Neural progenitor cell (in vitro differentiated cells): Measurements from ENCODE around the gene OPCML. TPM values are rescaled to one million over a fixed set of nuclear protein-coding genes. Genes with fewer than 3 reads are reported as not detected.

Experiments used
- DNase-seq: peaks from one replicate; pipeline ENCODE4 v3.0.0-alpha.2; 2016; ENCODE audit warnings: low spot score
- H2AFZ ChIP-seq: fragments of 200-600 bp; sonication (generic); replicated peaks from 2 replicates; pipeline ENCODE4 v1.6.1; 2016; ENCODE audit warnings: antibody characterized with exemption
- H3F3A ChIP-seq: fragments of 200-600 bp; sonication (generic); 2 replicates; pipeline ENCODE4 v1.6.1; 2016; ENCODE audit warnings: antibody characterized with exemption, low read depth
- H3K27ac ChIP-seq: fragments of 200-600 bp; sonication (generic); 2 replicates; pipeline ENCODE4 v1.5.1; 2016; ENCODE audit warnings: mild to moderate bottlenecking
- H3K27me3 ChIP-seq: fragments of 200-600 bp; sonication (generic); 2 replicates; pipeline ENCODE4 v1.6.1; 2016; ENCODE audit warnings: mild to moderate bottlenecking, moderate library complexity
- H3K36me3 ChIP-seq: fragments of 200-600 bp; sonication (generic); 2 replicates; pipeline ENCODE4 v1.5.1; 2016
- H3K4me1 ChIP-seq: fragments of 200-600 bp; sonication (generic); 2 replicates; pipeline ENCODE4 v1.6.1; 2016; ENCODE audit warnings: mixed run types
- H3K4me2 ChIP-seq: fragments of 200-600 bp; sonication (generic); 2 replicates; pipeline ENCODE4 v1.6.1; 2016
- H3K4me3 ChIP-seq: fragments of 200-600 bp; sonication (generic); 2 replicates; pipeline ENCODE4 v1.5.1; 2016
- H3K79me2 ChIP-seq: fragments of 200-600 bp; sonication (generic); 2 replicates; pipeline ENCODE4 v1.6.1; 2016; ENCODE audit warnings: low read depth
- H3K9ac ChIP-seq: fragments of 200-600 bp; sonication (generic); 2 replicates; pipeline ENCODE4 v1.6.1; 2016
- H3K9me3 ChIP-seq: fragments of 200-600 bp; sonication (generic); 2 replicates; pipeline ENCODE4 v1.5.1; 2016; ENCODE audit warnings: low read depth
- H4K20me1 ChIP-seq: fragments of 200-600 bp; sonication (generic); 2 replicates; pipeline ENCODE4 v1.6.1; 2016; ENCODE audit warnings: low read depth
- H3K27ac Mint-ChIP-seq: 3 replicates; pipeline ENCODE4 v1.8.0; 2021; ENCODE audit warnings: mixed read lengths
- H3K27me3 Mint-ChIP-seq: 2 replicates; pipeline ENCODE4 v1.8.0; 2022; ENCODE audit warnings: low read depth, mild to moderate bottlenecking, inconsistent platforms, moderate library complexity, mixed read lengths; ENCODE audit not compliant: insufficient read depth
- H3K36me3 Mint-ChIP-seq: 3 replicates; pipeline ENCODE4 v1.8.0; 2021; ENCODE audit warnings: mixed read lengths
- H3K4me1 Mint-ChIP-seq: 3 replicates; pipeline ENCODE4 v1.8.0; 2021; ENCODE audit warnings: mixed read lengths
- H3K4me3 Mint-ChIP-seq: 3 replicates; pipeline ENCODE4 v1.8.0; 2021; ENCODE audit warnings: mild to moderate bottlenecking, moderate library complexity, mixed read lengths
- H3K9me3 Mint-ChIP-seq: 3 replicates; pipeline ENCODE4 v1.8.0; 2020; ENCODE audit warnings: mixed read lengths
- EZH2 ChIP-seq: fragments of 200-600 bp; sonication (generic); IDR thresholded peaks from 2 replicates; pipeline ENCODE4 v1.6.1; 2017; ENCODE audit warnings: antibody characterized with exemption, mild to moderate bottlenecking, moderate library complexity
- EZH2phosphoT487 ChIP-seq: fragments of 200-600 bp; sonication (generic); IDR thresholded peaks from 2 replicates; pipeline ENCODE4 v1.6.1; 2017; ENCODE audit warnings: antibody characterized with exemption
- total RNA-seq: library from RNA; depleted of rRNA; stranded (reverse); fragments of >200 nt; gene quantifications from 2 replicates; pipeline ENCODE4 v1.2.3, GENCODE V29; 2015; ENCODE audit warnings: low replicate concordance
- TF ChIP-seq, protein P1 (sequence below): fragments of 200-600 bp; sonication (generic); IDR thresholded peaks from 2 replicates; pipeline ENCODE4 v1.5.1; 2017; ENCODE audit warnings: antibody characterized with exemption, mild to moderate bottlenecking

The OPCML gene
- total RNA-seq, 1 donor from 2014 or later = 0.02 TPM

- H3K4me2 ChIP-seq = no peak overlapping the region
- no peaks in the 10 kb centered on the region for H3K9me3 ChIP-seq
- no peak for DNase-seq
- H3K36me3 Mint-ChIP-seq = no peaks in the 10 kb centered on the region
- H3F3A ChIP-seq = no peaks in the 10 kb centered on the region
- H3K79me2 ChIP-seq = no peaks in the 10 kb centered on the region
- H3K27me3 ChIP-seq = no peaks in the 10 kb centered on the region
- H3K36me3 ChIP-seq = no peaks in the 10 kb centered on the region
- no peak overlapping the region for H3K27ac Mint-ChIP-seq
- H3K4me3 ChIP-seq = no peak overlapping the region
- no peak overlapping the region for H3K4me3 Mint-ChIP-seq
- H3K9ac ChIP-seq = no peak overlapping the region
- no peaks in the 10 kb centered on the region for H4K20me1 ChIP-seq
- H3K4me1 ChIP-seq = no peaks in the 10 kb centered on the region
- H3K4me1 Mint-ChIP-seq = peaks cover 5% of the 10 kb centered on the region
- no peak overlapping the region for H3K27ac ChIP-seq
- TF ChIP-seq EZH2 (no peak), EZH2phosphoT487 (no peak)
- TF ChIP-seq, protein P1, sequence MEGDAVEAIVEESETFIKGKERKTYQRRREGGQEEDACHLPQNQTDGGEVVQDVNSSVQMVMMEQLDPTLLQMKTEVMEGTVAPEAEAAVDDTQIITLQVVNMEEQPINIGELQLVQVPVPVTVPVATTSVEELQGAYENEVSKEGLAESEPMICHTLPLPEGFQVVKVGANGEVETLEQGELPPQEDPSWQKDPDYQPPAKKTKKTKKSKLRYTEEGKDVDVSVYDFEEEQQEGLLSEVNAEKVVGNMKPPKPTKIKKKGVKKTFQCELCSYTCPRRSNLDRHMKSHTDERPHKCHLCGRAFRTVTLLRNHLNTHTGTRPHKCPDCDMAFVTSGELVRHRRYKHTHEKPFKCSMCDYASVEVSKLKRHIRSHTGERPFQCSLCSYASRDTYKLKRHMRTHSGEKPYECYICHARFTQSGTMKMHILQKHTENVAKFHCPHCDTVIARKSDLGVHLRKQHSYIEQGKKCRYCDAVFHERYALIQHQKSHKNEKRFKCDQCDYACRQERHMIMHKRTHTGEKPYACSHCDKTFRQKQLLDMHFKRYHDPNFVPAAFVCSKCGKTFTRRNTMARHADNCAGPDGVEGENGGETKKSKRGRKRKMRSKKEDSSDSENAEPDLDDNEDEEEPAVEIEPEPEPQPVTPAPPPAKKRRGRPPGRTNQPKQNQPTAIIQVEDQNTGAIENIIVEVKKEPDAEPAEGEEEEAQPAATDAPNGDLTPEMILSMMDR = no peak
- peaks cover 1% of the 10 kb centered on the region for H3K9me3 Mint-ChIP-seq
- H3K27me3 Mint-ChIP-seq = no peaks in the 10 kb centered on the region
- H2AFZ ChIP-seq = no peak overlapping the region
These were observed 883.0 kb downstream of the OPCML start for GRCh38 chr11:132649277-132649676.

DNA sequence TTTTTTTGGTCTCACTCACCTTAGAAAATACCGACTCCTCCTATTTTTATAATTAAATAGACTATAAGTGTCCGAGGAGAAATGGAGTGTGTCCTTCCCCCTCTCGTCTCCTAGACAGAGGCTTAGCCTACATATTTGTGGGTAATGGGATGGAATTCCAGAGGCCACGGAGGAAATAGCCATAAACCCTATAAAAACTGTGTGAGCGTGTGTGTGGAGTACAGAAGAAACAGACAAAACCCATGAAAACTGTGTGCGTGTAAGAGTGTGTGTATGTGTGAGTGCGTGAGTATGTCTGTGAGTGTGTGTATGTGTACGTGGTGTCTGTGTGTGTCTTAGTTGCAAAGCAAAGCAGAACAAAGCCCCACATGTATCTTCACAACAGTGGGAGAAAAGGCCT, 883.5 kb downstream of the OPCML start:
- Histone ChIP-seq H3K4me2 (no peak overlapping the region), H3K4me1 (no peaks in the 10 kb centered on the region), H3K9ac (no peak overlapping the region), H2AFZ (no peak overlapping the region), H4K20me1 (no peaks in the 10 kb centered on the region), H3K4me3 (no peak overlapping the region), H3F3A (no peaks in the 10 kb centered on the region), H3K27ac (no peak overlapping the region), H3K36me3 (no peaks in the 10 kb centered on the region), H3K9me3 (no peaks in the 10 kb centered on the region), H3K27me3 (no peaks in the 10 kb centered on the region), H3K79me2 (no peaks in the 10 kb centered on the region)
- Mint-ChIP-seq H3K27ac (no peak overlapping the region), H3K36me3 (no peaks in the 10 kb centered on the region), H3K27me3 (no peaks in the 10 kb centered on the region), H3K4me3 (no peak overlapping the region), H3K4me1 (peaks cover 7% of the 10 kb centered on the region), H3K9me3 (peaks cover 1% of the 10 kb centered on the region)
- TF ChIP-seq, protein P1 = no peak
- TF ChIP-seq EZH2 (no peak), EZH2phosphoT487 (no peak)
- no peak for DNase-seq

DNA sequence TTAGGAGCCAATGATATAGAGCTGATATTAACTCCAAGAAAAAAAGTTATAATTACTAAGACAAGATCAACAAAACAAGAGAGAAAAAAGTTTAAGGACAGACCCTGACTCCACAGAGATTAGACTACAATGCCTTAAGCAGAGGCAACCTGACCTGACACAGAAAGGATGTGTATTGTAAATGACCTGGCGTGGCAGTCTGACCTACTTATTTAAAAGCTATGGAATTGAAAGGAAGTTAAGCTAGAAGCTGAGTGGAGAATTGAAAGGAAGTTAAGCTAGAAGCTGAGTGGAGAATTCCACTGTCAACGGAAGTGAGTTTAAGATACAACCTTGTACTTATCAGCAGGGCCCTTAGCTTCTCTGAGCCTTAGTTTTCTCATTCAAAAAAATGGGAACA, 885.4 kb downstream of the OPCML start:
- H3K9me3 ChIP-seq = no peaks in the 10 kb centered on the region
- no peak for DNase-seq
- TF ChIP-seq EZH2 = no peak
- no peak for TF ChIP-seq EZH2phosphoT487
- TF ChIP-seq, protein P1 = no peak
- Mint-ChIP-seq H3K9me3 (no peaks in the 10 kb centered on the region), H3K4me1 (peaks cover 17% of the 10 kb centered on the region), H3K4me3 (no peak overlapping the region), H3K27me3 (peaks cover 4% of the 10 kb centered on the region), H3K36me3 (no peaks in the 10 kb centered on the region), H3K27ac (no peak overlapping the region)
- no peaks in the 10 kb centered on the region for H3K27me3 ChIP-seq
- H3K9ac ChIP-seq = no peak overlapping the region
- no peak overlapping the region for H3K27ac ChIP-seq
- H4K20me1 ChIP-seq = no peaks in the 10 kb centered on the region
- no peaks in the 10 kb centered on the region for H3K36me3 ChIP-seq
- H3K79me2 ChIP-seq = no peaks in the 10 kb centered on the region
- no peak overlapping the region for H3K4me3 ChIP-seq
- no peak overlapping the region for H3K4me2 ChIP-seq
- H3F3A ChIP-seq = no peaks in the 10 kb centered on the region
- H2AFZ ChIP-seq = no peak overlapping the region
- peaks cover 11% of the 10 kb centered on the region for H3K4me1 ChIP-seq
